GM18907 (cell line): Measurements from ENCODE around the gene NLRC5.
"Not testable (repeated sequence)": the region's sequence is repeated elsewhere in the genome, so short reads cannot be mapped to it uniquely, and the experiment has no call there.

ENCODE experiments used
- ATAC-seq: cut with Tn5 transposase; IDR thresholded peaks from one replicate; pipeline ENCODE4 v1.9.1; 2021; ENCODE audit warnings: mild to moderate bottlenecking, moderate library complexity; ENCODE audit not compliant: unreplicated experiment

NLRC5 gene

GRCh38 chr16:57043248-57043647 is 53.9 kb downstream of the NLRC5 start:
- no peak for ATAC-seq

GRCh38 chr16:57044931-57045693 is 55.8 kb downstream of the NLRC5 start:
- ATAC-seq = no peak

- ATAC-seq = no peak
These were observed 56.5 kb downstream of the NLRC5 start for GRCh38 chr16:57045694-57046381.

GRCh38 chr16:57048095-57048494 is 58.7 kb downstream of the NLRC5 start:
- ATAC-seq = no peak

- no peak for ATAC-seq
These were observed 60.3 kb downstream of the NLRC5 start for GRCh38 chr16:57049678-57050077.

GRCh38 chr16:57051696-57052228 is 62.4 kb downstream of the NLRC5 start:
- ATAC-seq = no peak

- ATAC-seq = no peak
These were observed 63.8 kb downstream of the NLRC5 start for GRCh38 chr16:57053206-57053605.

- no peak for ATAC-seq
These were observed 65.0 kb downstream of the NLRC5 start for GRCh38 chr16:57054338-57054737.

- no peak for ATAC-seq
These were observed 65.4 kb downstream of the NLRC5 start for GRCh38 chr16:57054771-57055170.

- ATAC-seq = no peak
These were observed 66.3 kb downstream of the NLRC5 start for GRCh38 chr16:57055671-57056070.

GRCh38 chr16:57058291-57058861 is 69.0 kb downstream of the NLRC5 start:
- ATAC-seq = no peak

- no peak for ATAC-seq
These were observed 71.1 kb downstream of the NLRC5 start for GRCh38 chr16:57060323-57061083.

- no peak for ATAC-seq
These were observed 71.9 kb downstream of the NLRC5 start for GRCh38 chr16:57061084-57061905.

- no peak for ATAC-seq
These were observed 73.0 kb downstream of the NLRC5 start for GRCh38 chr16:57062329-57062728.

GRCh38 chr16:57063189-57063588 is 73.8 kb downstream of the NLRC5 start:
- ATAC-seq = not testable (repeated sequence)

- no peak for ATAC-seq
These were observed 75.6 kb downstream of the NLRC5 start for GRCh38 chr16:57064995-57065394.

- ATAC-seq = no peak
These were observed 77.3 kb downstream of the NLRC5 start for GRCh38 chr16:57066625-57067024.

- ATAC-seq = no peak
These were observed 78.0 kb downstream of the NLRC5 start for GRCh38 chr16:57067347-57067746.

GRCh38 chr16:57069053-57069452 is 79.7 kb downstream of the NLRC5 start:
- no peak for ATAC-seq
